Measurements from ENCODE around the gene SLCO2A1.

The SLCO2A1 gene

GRCh38 chr3:134055661-134056060 is 25.9 kb upstream of the SLCO2A1 start:
- no peaks in the 10 kb centered on the region for H3K27me3 ChIP-seq
- H3K27ac ChIP-seq, result no peak overlapping the region
- H3K4me1 ChIP-seq (ENCODE audit: control insufficient read depth in 1 of 2, insufficient read depth in 1 of 2, low read depth in 1 of 2, low read length in 1 of 2), result no peaks in the 10 kb centered on the region
- no peak for TF ChIP-seq CTCF (IDR thresholded peaks at IDR 0.05)
- H3K36me3 ChIP-seq, result no peaks in the 10 kb centered on the region
- H3K9me3 ChIP-seq, result no peaks in the 10 kb centered on the region
- no peak overlapping the region for H3K4me3 ChIP-seq (ENCODE audit: low read depth in 1 of 2, low read length in 1 of 2)

GRCh38 chr3:134054881-134055280 is 25.2 kb upstream of the SLCO2A1 start:
- Histone ChIP-seq H3K27ac (no peak overlapping the region), H3K27me3 (no peaks in the 10 kb centered on the region)
- TF ChIP-seq CTCF (IDR thresholded peaks at IDR 0.05), result no peak

DNA sequence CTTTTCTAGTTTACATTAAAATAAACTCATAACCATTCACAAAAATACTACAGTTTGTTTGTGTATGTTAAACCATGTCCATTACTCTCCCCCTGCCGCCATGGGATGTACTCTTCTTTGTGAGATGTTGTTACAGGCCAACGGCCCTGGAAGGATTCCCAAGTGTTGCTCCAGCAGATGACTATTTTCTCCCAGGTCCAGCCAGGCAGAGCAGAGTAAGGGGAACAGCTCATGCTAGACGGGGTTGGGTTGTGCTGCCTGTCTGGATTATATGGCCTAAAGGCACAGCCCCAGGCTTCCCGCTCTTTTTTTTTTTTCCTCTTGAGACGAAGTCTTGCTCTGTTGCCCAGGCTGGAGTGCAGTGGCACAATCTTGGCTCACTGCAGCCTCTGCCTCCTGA is 24.5 kb upstream of the SLCO2A1 start:
- H3K4me1 ChIP-seq (ENCODE audit: control insufficient read depth in 1 of 2, insufficient read depth in 1 of 2, low read depth in 1 of 2, low read length in 1 of 2), result no peaks in the 10 kb centered on the region
- no peak for TF ChIP-seq CTCF (IDR thresholded peaks at IDR 0.05)
- no peaks in the 10 kb centered on the region for H3K36me3 ChIP-seq
- H3K4me3 ChIP-seq (ENCODE audit: low read depth in 1 of 2, low read length in 1 of 2), result no peak overlapping the region
- H3K27me3 ChIP-seq, result no peaks in the 10 kb centered on the region
- no peaks in the 10 kb centered on the region for H3K9me3 ChIP-seq
- H3K27ac ChIP-seq, result no peak overlapping the region

More at GRCh38 chr3:134054881-134055280, 25.2 kb upstream of the SLCO2A1 start:
- Histone ChIP-seq H3K4me1 (ENCODE audit: control insufficient read depth in 1 of 2, insufficient read depth in 1 of 2, low read depth in 1 of 2, low read length in 1 of 2) (no peaks in the 10 kb centered on the region), H3K36me3 (no peaks in the 10 kb centered on the region), H3K4me3 (ENCODE audit: low read depth in 1 of 2, low read length in 1 of 2) (no peak overlapping the region), H3K9me3 (no peaks in the 10 kb centered on the region)

GRCh38 chr3:134052370-134052769 is 22.6 kb upstream of the SLCO2A1 start:
- no peaks in the 10 kb centered on the region for H3K9me3 ChIP-seq

DNA sequence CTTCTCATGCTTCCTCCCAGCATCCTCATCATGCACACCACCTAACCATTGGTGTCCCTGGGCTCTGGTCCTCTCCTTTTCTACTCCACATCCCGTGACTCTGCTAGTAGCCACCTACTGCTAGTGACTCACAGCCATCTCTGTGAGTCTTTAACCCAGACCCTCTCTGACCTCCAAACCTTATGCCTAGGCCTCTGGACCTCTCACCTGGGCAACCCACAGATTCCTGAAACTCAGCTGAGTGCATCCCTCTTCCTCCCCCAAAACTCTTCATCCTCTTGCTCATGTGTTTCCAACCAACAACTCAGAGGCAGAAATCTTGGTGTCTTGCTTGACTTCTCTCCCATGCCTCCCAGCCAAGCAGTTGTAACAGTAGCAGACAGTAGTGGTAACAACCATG is 20.0 kb upstream of the SLCO2A1 start:
- no peaks in the 10 kb centered on the region for H3K27me3 ChIP-seq
- H3K4me3 ChIP-seq (ENCODE audit: low read depth in 1 of 2, low read length in 1 of 2), result no peak overlapping the region
- H3K4me1 ChIP-seq (ENCODE audit: control insufficient read depth in 1 of 2, insufficient read depth in 1 of 2, low read depth in 1 of 2, low read length in 1 of 2), result no peaks in the 10 kb centered on the region
- no peak for TF ChIP-seq CTCF (IDR thresholded peaks at IDR 0.05)
- no peaks in the 10 kb centered on the region for H3K9me3 ChIP-seq
- H3K27ac ChIP-seq, result no peak overlapping the region
- no peaks in the 10 kb centered on the region for H3K36me3 ChIP-seq

More at GRCh38 chr3:134052370-134052769, 22.6 kb upstream of the SLCO2A1 start:
- H3K36me3 ChIP-seq, result no peaks in the 10 kb centered on the region
- H3K4me1 ChIP-seq (ENCODE audit: control insufficient read depth in 1 of 2, insufficient read depth in 1 of 2, low read depth in 1 of 2, low read length in 1 of 2), result no peaks in the 10 kb centered on the region
- no peaks in the 10 kb centered on the region for H3K27me3 ChIP-seq
- no peak for TF ChIP-seq CTCF (IDR thresholded peaks at IDR 0.05)
- H3K4me3 ChIP-seq (ENCODE audit: low read depth in 1 of 2, low read length in 1 of 2), result no peak overlapping the region
- no peak overlapping the region for H3K27ac ChIP-seq

Measured in neutrophil (primary cell).